ENCODE results near the gene ERCC3. TPM values are rescaled to one million over a fixed set of nuclear protein-coding genes. Genes with fewer than 3 reads are reported as not detected.

The ERCC3 gene
- total RNA-seq, result 10 to 100 TPM; 19.3 to 36.6 (median 25.2) TPM

- Histone ChIP-seq H3K36me3 (peaks cover 6 to 39% (median 35%) of the 10 kb centered on the region in 3 donors), H3K4me3 (peak within 1 kb of the TSS; percentile 66 to 100 (median 90)), H3K9me3 (no peaks in the 10 kb centered on the region), H3K4me1 (peaks cover 5 to 23% (median 14%) of the 10 kb centered on the region in 3 donors), H3K27me3 (no peaks in the 10 kb centered on the region), H3K27ac (peak within 1 kb of the TSS; percentile 65 to 88 (median 86))
- 0% methylated on average over 4 to 14 of the region's 55 CpGs for WGBS, 2 donors
- TF ChIP-seq POLR2A (IDR thresholded peaks at IDR 0.05) (peak in 1 of 4 donors; percentile 17), CTCF (IDR thresholded peaks at IDR 0.05) (no peak)
- no peak for DNase-seq
- intact Hi-C loops (cut with DNase I), result loop anchor here (10.0 kb wide), 1 partner anchor 121 kb away; the partner anchor contains the start of gene PROC
These were observed at the start of gene ERCC3 for GRCh38 chr2:127293748-127294562. Gene ERCC3 (minus strand): TSS chr2:127294144. CDS start chr2:127294081, 63 bp downstream.

GRCh38 chr2:127343277-127343676, 49.3 kb upstream of the ERCC3 start:
- no peaks in the 10 kb centered on the region for H3K9me3 ChIP-seq
- TF ChIP-seq POLR2A (IDR thresholded peaks at IDR 0.05), result no peak
- no peak for TF ChIP-seq CTCF (IDR thresholded peaks at IDR 0.05)
- no peaks in the 10 kb centered on the region for H3K4me1 ChIP-seq
- DNase-seq, result no peak
- peaks cover 0 to 46% (median 3%) of the 10 kb centered on the region in 3 donors for H3K36me3 ChIP-seq
- intact Hi-C loops (cut with DNase I), result no loop called here
- H3K27ac ChIP-seq, result no peak overlapping the region
- no peaks in the 10 kb centered on the region for H3K27me3 ChIP-seq
- H3K4me3 ChIP-seq, result no peak overlapping the region
- WGBS, 2 donors, result 89 to 92% methylated on average over 2 of the region's 2 CpGs

GRCh38 chr2:127342101-127342500, 48.2 kb upstream of the ERCC3 start:
- WGBS, 2 donors, result 100% methylated on average over 1 of the region's 1 CpG
- Histone ChIP-seq H3K4me1 (no peaks in the 10 kb centered on the region), H3K27me3 (no peaks in the 10 kb centered on the region), H3K9me3 (no peaks in the 10 kb centered on the region), H3K4me3 (no peak overlapping the region), H3K27ac (no peak overlapping the region), H3K36me3 (peaks cover 0 to 58% (median 4%) of the 10 kb centered on the region in 3 donors)
- TF ChIP-seq POLR2A (IDR thresholded peaks at IDR 0.05), result no peak
- TF ChIP-seq CTCF (IDR thresholded peaks at IDR 0.05), result no peak
- intact Hi-C loops (cut with DNase I), result no loop called here
- no peak for DNase-seq

GRCh38 chr2:127332335-127332734, 38.4 kb upstream of the ERCC3 start:
- TF ChIP-seq POLR2A (IDR thresholded peaks at IDR 0.05), result no peak
- no peak for TF ChIP-seq CTCF (IDR thresholded peaks at IDR 0.05)
- DNase-seq, result no peak
- 100% methylated on average over 1 of the region's 1 CpG for WGBS, 2 donors
- H3K9me3 ChIP-seq, result no peaks in the 10 kb centered on the region
- no peaks in the 10 kb centered on the region for H3K4me1 ChIP-seq
- intact Hi-C loops (cut with DNase I), result no loop called here
- no peak overlapping the region for H3K4me3 ChIP-seq
- H3K36me3 ChIP-seq, result peaks cover 0 to 98% (median 7%) of the 10 kb centered on the region in 3 donors
- H3K27me3 ChIP-seq, result no peaks in the 10 kb centered on the region
- no peak overlapping the region for H3K27ac ChIP-seq

- Histone ChIP-seq H3K4me1 (no peaks in the 10 kb centered on the region), H3K27me3 (no peaks in the 10 kb centered on the region), H3K36me3 (peaks cover 0 to 96% (median 0%) of the 10 kb centered on the region in 3 donors), H3K9me3 (no peaks in the 10 kb centered on the region), H3K4me3 (no peak overlapping the region), H3K27ac (no peak overlapping the region)
- intact Hi-C loops (cut with DNase I), result no loop called here
- DNase-seq, result no peak
- no peak for TF ChIP-seq POLR2A (IDR thresholded peaks at IDR 0.05)
- no peak for TF ChIP-seq CTCF (IDR thresholded peaks at IDR 0.05)
- WGBS, 2 donors, result 93 to 100% methylated on average over 1 of the region's 1 CpG
These were observed 36.8 kb upstream of the ERCC3 start for GRCh38 chr2:127330753-127331152.
